ENCODE measurements around the gene PRDM4. TPM values are rescaled to one million over a fixed set of nuclear protein-coding genes. Genes with fewer than 3 reads are reported as not detected.

The PRDM4 gene
- total RNA-seq (37.3 TPM), polyA plus RNA-seq (10 to 100 TPM; 12.7 to 15.5 (median 13.8) TPM)

GRCh38 chr12:107760809-107761501, at the start of gene PRDM4:
Gene PRDM4, minus strand, starts transcription at chr12:107761137. Its CDS starts 622 bp downstream, at chr12:107760515.
- Mint-ChIP-seq H3K36me3 (peaks cover 5% of the 10 kb centered on the region), H3K4me3 (peak within 1 kb of the TSS; percentile 90 to 93 (median 92)), H3K27ac (peak within 1 kb of the TSS; percentile 80 to 94 (median 91)), H3K9me3 (peaks cover 0 to 3% (median 0%) of the 10 kb centered on the region in 7 donors), H3K27me3 (peaks cover 4% of the 10 kb centered on the region), H3K4me1 (peaks cover 18 to 43% (median 33%) of the 10 kb centered on the region in 4 donors)
- peaks cover 22% of the 10 kb centered on the region for H3K36me3 ChIP-seq (ENCODE audit: control insufficient read depth, insufficient read depth, low read length)
- no peaks in the 10 kb centered on the region for H3K9me3 ChIP-seq (ENCODE audit: control insufficient read depth in 2 of 2, low read length in 2 of 2)
- DNase-seq (peak; percentile 83 to 95 (median 91)), ATAC-seq (ENCODE audit: low read depth in 2 of 2) (peak; percentile 94 to 95)
- H3K27me3 ChIP-seq (ENCODE audit: control insufficient read depth, insufficient read depth, low read length), result no peaks in the 10 kb centered on the region
- H3K4me1 ChIP-seq (ENCODE audit: control insufficient read depth, insufficient read depth, low read length, poor library complexity, severe bottlenecking), result peaks cover 34% of the 10 kb centered on the region
- peak within 1 kb of the TSS; percentile 70 for H3K27ac ChIP-seq (ENCODE audit: insufficient read depth, low read length, poor library complexity, severe bottlenecking)
- H3K4me3 ChIP-seq (ENCODE audit: low read depth, low read length), result peak within 1 kb of the TSS; percentile 91

DNA sequence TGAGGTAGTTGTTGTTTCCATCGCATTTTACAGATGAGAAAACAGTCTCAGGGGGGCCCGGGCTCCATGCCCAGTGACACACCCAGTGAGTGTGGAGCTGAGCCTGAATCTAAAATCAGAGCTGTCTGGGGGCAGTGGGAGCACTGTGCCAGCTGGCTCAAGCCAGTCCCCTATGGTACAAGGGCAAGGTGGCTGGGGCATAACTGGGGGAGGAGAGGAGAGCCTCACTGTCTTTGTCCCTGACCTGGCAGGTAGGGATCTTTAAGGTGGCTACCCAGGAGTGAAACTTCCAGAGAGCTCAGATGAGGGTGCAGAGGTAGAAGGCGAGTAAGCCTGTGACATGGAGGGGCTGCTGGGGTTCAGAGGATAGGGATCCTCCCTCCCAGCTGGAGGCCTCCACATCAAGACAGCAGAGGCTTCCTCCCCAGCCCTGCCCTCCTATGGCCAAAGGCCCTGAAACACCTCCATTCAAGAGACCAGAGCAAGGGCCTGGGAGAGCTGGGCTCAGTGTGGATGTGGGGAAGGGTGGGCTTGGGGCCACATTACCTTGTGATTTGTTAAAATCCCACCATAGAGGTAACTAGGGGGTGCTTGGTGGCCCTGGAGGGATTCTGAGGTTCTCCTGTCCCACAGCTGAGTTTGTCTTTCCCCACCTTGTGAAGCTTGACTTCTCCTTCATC, 46.7 kb upstream of the PRDM4 start:
- H3K36me3 Mint-ChIP-seq, result no peaks in the 10 kb centered on the region
- H3K27ac Mint-ChIP-seq, result no peak overlapping the region
- H3K27me3 ChIP-seq (ENCODE audit: control insufficient read depth, insufficient read depth, low read length), result no peaks in the 10 kb centered on the region
- no peak overlapping the region for H3K27ac ChIP-seq (ENCODE audit: insufficient read depth, low read length, poor library complexity, severe bottlenecking)
- H3K9me3 Mint-ChIP-seq, result peaks cover 0 to under 1% (median 0%) of the 10 kb centered on the region in 7 donors
- no peaks in the 10 kb centered on the region for H3K9me3 ChIP-seq (ENCODE audit: control insufficient read depth in 2 of 2, low read length in 2 of 2)
- H3K4me3 Mint-ChIP-seq, result no peak overlapping the region
- ATAC-seq (ENCODE audit: low read depth in 2 of 2), result no peak
- H3K4me1 Mint-ChIP-seq, result no peaks in the 10 kb centered on the region
- H3K4me3 ChIP-seq (ENCODE audit: low read depth, low read length), result no peak overlapping the region
- DNase-seq, result no peak
- peaks cover 9% of the 10 kb centered on the region for H3K27me3 Mint-ChIP-seq
- H3K4me1 ChIP-seq (ENCODE audit: control insufficient read depth, insufficient read depth, low read length, poor library complexity, severe bottlenecking), result no peaks in the 10 kb centered on the region
- no peaks in the 10 kb centered on the region for H3K36me3 ChIP-seq (ENCODE audit: control insufficient read depth, insufficient read depth, low read length)

- Histone ChIP-seq H3K27ac (ENCODE audit: insufficient read depth, low read length, poor library complexity, severe bottlenecking) (no peak overlapping the region), H3K36me3 (ENCODE audit: control insufficient read depth, insufficient read depth, low read length) (no peaks in the 10 kb centered on the region), H3K4me1 (ENCODE audit: control insufficient read depth, insufficient read depth, low read length, poor library complexity, severe bottlenecking) (no peaks in the 10 kb centered on the region), H3K4me3 (ENCODE audit: low read depth, low read length) (no peak overlapping the region), H3K27me3 (ENCODE audit: control insufficient read depth, insufficient read depth, low read length) (no peaks in the 10 kb centered on the region), H3K9me3 (ENCODE audit: control insufficient read depth in 2 of 2, low read length in 2 of 2) (no peaks in the 10 kb centered on the region)
- H3K36me3 Mint-ChIP-seq, result no peaks in the 10 kb centered on the region
- H3K9me3 Mint-ChIP-seq, result no peaks in the 10 kb centered on the region
- no peak overlapping the region for H3K4me3 Mint-ChIP-seq
- DNase-seq, result no peak
- H3K27me3 Mint-ChIP-seq, result peaks cover 22% of the 10 kb centered on the region
- H3K27ac Mint-ChIP-seq, result no peak overlapping the region
- H3K4me1 Mint-ChIP-seq, result no peaks in the 10 kb centered on the region
- ATAC-seq (ENCODE audit: low read depth in 2 of 2), result no peak
Measured at GRCh38 chr12:107805488-107806180, 44.7 kb upstream of the PRDM4 start.

- ATAC-seq (ENCODE audit: low read depth in 2 of 2) (no peak), DNase-seq (no peak)
- Mint-ChIP-seq H3K4me1 (no peaks in the 10 kb centered on the region), H3K27me3 (peaks cover 25% of the 10 kb centered on the region), H3K27ac (no peak overlapping the region), H3K4me3 (no peak overlapping the region), H3K36me3 (no peaks in the 10 kb centered on the region), H3K9me3 (no peaks in the 10 kb centered on the region)
- no peaks in the 10 kb centered on the region for H3K27me3 ChIP-seq (ENCODE audit: control insufficient read depth, insufficient read depth, low read length)
- H3K4me3 ChIP-seq (ENCODE audit: low read depth, low read length), result no peak overlapping the region
- no peaks in the 10 kb centered on the region for H3K9me3 ChIP-seq (ENCODE audit: control insufficient read depth in 2 of 2, low read length in 2 of 2)
- H3K4me1 ChIP-seq (ENCODE audit: control insufficient read depth, insufficient read depth, low read length, poor library complexity, severe bottlenecking), result no peaks in the 10 kb centered on the region
- no peak overlapping the region for H3K27ac ChIP-seq (ENCODE audit: insufficient read depth, low read length, poor library complexity, severe bottlenecking)
- H3K36me3 ChIP-seq (ENCODE audit: control insufficient read depth, insufficient read depth, low read length), result no peaks in the 10 kb centered on the region
Measured at GRCh38 chr12:107803092-107803491, 42.2 kb upstream of the PRDM4 start.

DNA sequence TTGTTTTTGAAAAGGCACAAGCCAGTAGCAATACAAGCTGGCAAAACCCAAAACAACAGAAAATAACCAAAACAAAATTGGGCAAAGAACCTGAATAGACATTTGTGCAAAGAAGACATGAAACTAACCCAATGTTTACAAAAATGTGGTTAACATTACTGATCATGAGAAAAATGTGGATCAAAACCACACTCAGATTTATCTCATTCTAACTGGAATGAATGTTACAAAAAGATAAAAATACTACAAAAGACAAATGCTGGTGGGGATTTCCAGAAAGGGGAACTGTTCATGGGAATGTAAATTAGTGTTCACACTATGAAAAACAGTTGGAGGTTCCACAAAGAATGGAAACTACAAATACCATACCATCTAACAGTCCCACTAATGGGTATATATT, 40.2 kb upstream of the PRDM4 start:
- Mint-ChIP-seq H3K36me3 (no peaks in the 10 kb centered on the region), H3K4me1 (no peaks in the 10 kb centered on the region), H3K9me3 (peaks cover 0 to 2% (median 0%) of the 10 kb centered on the region in 7 donors), H3K27ac (no peak overlapping the region), H3K27me3 (peaks cover 31% of the 10 kb centered on the region), H3K4me3 (no peak overlapping the region)
- no peaks in the 10 kb centered on the region for H3K9me3 ChIP-seq (ENCODE audit: control insufficient read depth in 2 of 2, low read length in 2 of 2)
- no peak overlapping the region for H3K4me3 ChIP-seq (ENCODE audit: low read depth, low read length)
- no peaks in the 10 kb centered on the region for H3K36me3 ChIP-seq (ENCODE audit: control insufficient read depth, insufficient read depth, low read length)
- H3K27ac ChIP-seq (ENCODE audit: insufficient read depth, low read length, poor library complexity, severe bottlenecking), result no peak overlapping the region
- H3K27me3 ChIP-seq (ENCODE audit: control insufficient read depth, insufficient read depth, low read length), result peaks cover 5% of the 10 kb centered on the region
- ATAC-seq (ENCODE audit: low read depth in 2 of 2), result no peak
- H3K4me1 ChIP-seq (ENCODE audit: control insufficient read depth, insufficient read depth, low read length, poor library complexity, severe bottlenecking), result no peaks in the 10 kb centered on the region
- DNase-seq, result no peak

DNA sequence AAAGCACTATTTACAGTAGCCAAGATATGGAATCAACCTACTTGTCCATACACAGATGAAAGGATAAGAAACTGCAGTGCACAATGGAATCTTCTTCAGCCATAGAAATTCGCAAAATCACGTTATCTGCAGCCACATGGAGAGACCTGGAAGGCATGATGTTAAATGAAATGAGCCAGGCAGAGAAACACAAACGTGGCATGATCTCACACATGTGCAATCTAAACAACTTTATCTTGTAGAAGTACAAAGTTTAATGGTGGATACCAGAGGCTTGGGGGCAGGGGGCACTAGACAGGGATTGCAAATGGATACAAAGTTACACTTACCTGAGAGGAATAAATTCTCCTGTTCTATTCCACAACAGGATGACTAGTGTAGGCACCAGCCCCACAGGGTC, 37.6 kb upstream of the PRDM4 start:
- Mint-ChIP-seq H3K4me3 (no peak overlapping the region), H3K9me3 (peaks cover 0 to 3% (median 0%) of the 10 kb centered on the region in 7 donors), H3K27ac (no peak overlapping the region), H3K27me3 (peaks cover 23% of the 10 kb centered on the region), H3K36me3 (no peaks in the 10 kb centered on the region), H3K4me1 (no peaks in the 10 kb centered on the region)
- H3K27ac ChIP-seq (ENCODE audit: insufficient read depth, low read length, poor library complexity, severe bottlenecking), result no peak overlapping the region
- no peak overlapping the region for H3K4me3 ChIP-seq (ENCODE audit: low read depth, low read length)
- no peaks in the 10 kb centered on the region for H3K36me3 ChIP-seq (ENCODE audit: control insufficient read depth, insufficient read depth, low read length)
- H3K27me3 ChIP-seq (ENCODE audit: control insufficient read depth, insufficient read depth, low read length), result peaks cover 12% of the 10 kb centered on the region
- H3K9me3 ChIP-seq (ENCODE audit: control insufficient read depth in 2 of 2, low read length in 2 of 2), result no peaks in the 10 kb centered on the region
- DNase-seq, result no peak
- H3K4me1 ChIP-seq (ENCODE audit: control insufficient read depth, insufficient read depth, low read length, poor library complexity, severe bottlenecking), result no peaks in the 10 kb centered on the region
- ATAC-seq (ENCODE audit: low read depth in 2 of 2), result no peak

DNA sequence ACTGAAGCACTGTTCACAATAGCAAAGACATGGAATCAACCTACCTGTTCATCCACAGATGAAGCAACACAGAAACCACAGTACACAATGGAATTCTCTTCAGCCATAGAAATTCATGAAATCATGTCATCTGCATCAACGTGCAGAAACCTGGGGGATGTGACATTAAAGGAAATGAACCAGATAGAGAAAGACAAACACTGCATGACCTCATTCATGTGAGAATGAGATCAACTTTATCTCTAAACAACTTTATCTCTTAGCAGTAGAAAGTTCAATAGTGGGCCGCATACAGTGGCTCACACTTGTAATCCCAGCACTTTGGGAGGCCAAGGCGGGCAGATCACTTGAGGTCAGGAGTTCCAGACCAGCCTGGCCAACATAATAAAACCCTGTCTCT, 33.5 kb upstream of the PRDM4 start:
- no peaks in the 10 kb centered on the region for H3K9me3 ChIP-seq (ENCODE audit: control insufficient read depth in 2 of 2, low read length in 2 of 2)
- H3K4me1 ChIP-seq (ENCODE audit: control insufficient read depth, insufficient read depth, low read length, poor library complexity, severe bottlenecking), result no peaks in the 10 kb centered on the region
- DNase-seq, result no peak
- no peak overlapping the region for H3K4me3 Mint-ChIP-seq
- H3K4me3 ChIP-seq (ENCODE audit: low read depth, low read length), result no peak overlapping the region
- H3K36me3 ChIP-seq (ENCODE audit: control insufficient read depth, insufficient read depth, low read length), result no peaks in the 10 kb centered on the region
- peaks cover 12% of the 10 kb centered on the region for H3K27me3 ChIP-seq (ENCODE audit: control insufficient read depth, insufficient read depth, low read length)
- no peaks in the 10 kb centered on the region for H3K36me3 Mint-ChIP-seq
- no peak overlapping the region for H3K27ac ChIP-seq (ENCODE audit: insufficient read depth, low read length, poor library complexity, severe bottlenecking)
- peaks cover 23% of the 10 kb centered on the region for H3K27me3 Mint-ChIP-seq
- H3K9me3 Mint-ChIP-seq, result peaks cover 0 to 13% (median 3%) of the 10 kb centered on the region in 7 donors
- H3K27ac Mint-ChIP-seq, result no peak overlapping the region
- no peaks in the 10 kb centered on the region for H3K4me1 Mint-ChIP-seq
- no peak for ATAC-seq (ENCODE audit: low read depth in 2 of 2)

All from CD4-positive, CD25-positive, alpha-beta regulatory T cell (primary cell).